GM18507 (cell line): ENCODE measurements around the gene CCDC63.

ENCODE experiments used
- DNase-seq: peaks from one replicate; pipeline ENCODE4 v3.0.0; 2011; ENCODE audit warnings: low read depth; ENCODE audit not compliant: insufficient read length; ENCODE audit errors: extremely low spot score
- FAIRE-seq: peaks from 2 replicates; lab custom pipeline; 2011; peaks lifted over from hg19 to GRCh38; lab: Jason Lieb, UNC

Gene CCDC63

DNA sequence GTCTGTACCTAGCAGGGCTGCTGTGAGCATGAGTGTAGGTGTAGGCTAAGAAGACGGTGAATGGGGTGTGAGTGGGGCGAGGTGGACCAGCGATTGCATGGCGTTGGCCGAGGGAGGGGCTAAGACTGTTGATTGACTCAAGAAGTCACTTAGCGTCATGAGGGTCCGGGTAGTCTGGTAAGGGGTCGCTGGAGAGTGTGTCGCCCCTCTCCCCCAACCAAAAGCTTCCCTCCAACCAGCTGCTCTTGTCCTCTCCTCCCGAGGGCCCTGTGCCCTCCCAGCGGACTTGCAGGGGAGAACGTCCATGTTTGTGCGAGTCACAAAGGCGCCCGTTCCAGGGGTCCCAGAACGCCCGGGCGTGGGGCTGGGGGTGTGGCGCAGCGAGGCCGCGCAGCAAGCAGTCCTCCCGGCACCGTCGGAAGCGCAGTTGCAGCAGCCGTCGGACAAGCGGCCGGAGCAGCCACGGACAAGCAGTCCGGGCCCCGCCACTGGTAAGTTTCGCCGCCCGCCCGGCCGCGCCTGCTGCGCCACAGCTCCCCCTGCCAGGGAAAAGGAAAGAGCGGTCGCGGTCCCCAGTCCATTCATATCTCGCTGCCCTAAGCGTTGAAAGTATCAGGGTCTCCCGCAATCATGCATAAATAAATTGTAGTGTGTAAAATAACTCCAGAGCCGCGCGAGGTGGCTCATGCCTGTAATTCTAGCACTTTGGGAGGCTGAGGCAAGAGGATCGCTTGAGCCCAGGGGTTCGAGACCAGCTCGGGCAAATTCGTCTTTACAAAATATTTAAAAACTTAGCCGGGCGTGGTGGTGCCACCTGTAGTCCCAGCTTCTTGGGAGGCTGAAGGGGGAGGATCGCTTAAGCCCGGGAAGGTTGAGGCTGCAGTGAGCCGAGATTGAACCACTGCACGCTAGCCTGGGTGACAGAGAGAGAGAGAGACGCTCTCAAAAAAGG is at the start of gene CCDC63:
Gene CCDC63, plus strand, starts transcription at position 373 of the 952 bp plus-strand sequence. CDS start 5,968 bp downstream, outside the sequence.
- peak; percentile 25 for DNase-seq
- FAIRE-seq = no peak

DNA sequence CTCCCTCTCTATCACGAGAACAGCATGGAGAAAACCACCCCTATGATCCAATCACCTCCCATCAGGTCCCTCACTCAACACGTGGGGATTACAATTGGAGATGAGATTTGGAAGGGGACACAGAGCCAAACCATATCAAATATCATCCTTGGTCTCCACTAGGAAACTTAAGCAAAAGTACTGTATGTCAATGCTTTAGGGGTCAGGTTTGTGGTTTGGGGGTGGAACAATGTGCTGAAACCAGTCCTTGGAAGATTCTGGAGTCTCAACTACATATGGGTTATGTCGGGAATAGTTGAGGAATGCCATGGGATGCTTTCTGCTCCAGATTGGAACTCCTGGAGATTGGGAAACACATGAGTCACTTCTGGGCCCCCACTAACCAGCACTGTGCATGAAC is 48.3 kb upstream of the CCDC63 start:
- DNase-seq (no peak), FAIRE-seq (no peak)

DNA sequence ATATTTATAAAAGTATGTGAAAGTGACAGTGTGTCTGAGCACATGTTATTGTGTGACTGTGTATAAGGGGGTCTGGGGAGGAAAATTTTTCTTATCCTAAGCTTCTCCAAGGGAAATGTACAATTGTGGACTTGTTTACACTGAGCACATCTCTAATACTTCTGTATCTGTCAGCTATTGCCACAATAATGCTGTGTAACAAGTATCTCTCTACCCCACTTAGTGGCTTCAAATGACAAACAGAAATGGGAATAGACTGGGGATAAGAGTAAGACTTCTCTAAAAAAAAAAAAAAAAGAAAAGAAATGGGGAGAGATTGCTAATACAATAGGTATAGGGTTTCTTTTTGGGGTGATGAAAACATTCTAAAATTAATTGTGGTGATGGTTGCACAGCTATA is 44.3 kb upstream of the CCDC63 start:
- no peak for DNase-seq
- no peak for FAIRE-seq

DNA sequence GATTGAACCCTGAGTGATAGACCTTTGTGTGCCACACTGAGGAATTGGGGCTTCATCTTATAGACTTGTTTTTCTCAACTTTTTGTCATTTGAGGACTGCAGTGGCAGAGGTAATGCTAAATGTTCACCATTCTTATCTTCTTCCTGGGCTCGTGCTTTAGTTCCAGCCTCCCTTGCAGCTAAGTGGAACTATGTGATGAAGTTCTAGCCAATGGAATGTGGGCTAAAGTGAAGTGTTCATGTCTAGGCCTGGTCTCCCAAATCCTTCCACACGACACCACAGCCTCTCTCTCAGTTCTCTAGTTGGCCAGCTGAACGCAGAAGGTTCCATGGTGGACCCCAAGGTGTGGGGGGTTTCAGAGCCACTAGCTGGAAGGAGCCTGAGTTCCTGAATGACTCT is 42.4 kb upstream of the CCDC63 start:
- DNase-seq = no peak
- no peak for FAIRE-seq

DNA sequence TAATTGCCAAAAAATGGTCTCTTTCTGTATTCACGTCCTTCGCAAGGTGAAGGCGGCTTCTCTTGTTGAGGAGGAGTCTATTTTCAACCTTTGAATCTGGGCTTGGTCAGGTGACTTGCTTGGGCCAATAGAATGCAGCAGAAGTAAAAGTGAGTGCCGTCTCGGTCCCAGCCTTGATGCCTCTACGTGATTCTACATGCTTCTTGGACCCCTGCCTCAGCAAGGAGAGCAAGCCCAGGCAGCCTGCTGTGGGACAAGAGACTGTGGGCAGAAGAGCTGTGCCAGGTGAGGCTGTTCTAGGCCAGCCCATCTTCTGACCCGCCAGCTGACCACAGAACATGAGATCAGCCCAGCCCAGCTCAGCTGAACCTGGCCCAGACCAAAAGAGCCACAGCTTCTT is 39.1 kb upstream of the CCDC63 start:
- FAIRE-seq (no peak), DNase-seq (no peak)

DNA sequence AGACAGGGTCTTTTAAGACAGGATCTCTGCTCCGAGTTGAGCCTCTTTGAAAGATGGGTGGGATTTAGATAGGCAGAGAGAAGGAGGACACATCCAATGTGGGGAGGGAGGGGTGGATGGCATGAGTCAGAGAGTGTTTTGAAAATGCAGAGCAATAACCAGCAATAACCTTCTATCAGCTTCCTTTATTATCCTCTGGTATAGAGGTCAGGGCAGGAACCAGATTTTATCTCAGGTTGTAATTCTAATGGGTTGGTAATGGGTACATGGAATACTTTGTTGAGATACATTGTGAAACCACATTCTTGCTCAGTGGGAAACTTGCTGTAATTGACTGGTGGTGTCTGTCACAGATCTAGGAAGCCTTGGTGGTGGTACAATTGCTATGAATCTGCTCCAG is 37.6 kb upstream of the CCDC63 start:
- no peak for DNase-seq
- no peak for FAIRE-seq

DNA sequence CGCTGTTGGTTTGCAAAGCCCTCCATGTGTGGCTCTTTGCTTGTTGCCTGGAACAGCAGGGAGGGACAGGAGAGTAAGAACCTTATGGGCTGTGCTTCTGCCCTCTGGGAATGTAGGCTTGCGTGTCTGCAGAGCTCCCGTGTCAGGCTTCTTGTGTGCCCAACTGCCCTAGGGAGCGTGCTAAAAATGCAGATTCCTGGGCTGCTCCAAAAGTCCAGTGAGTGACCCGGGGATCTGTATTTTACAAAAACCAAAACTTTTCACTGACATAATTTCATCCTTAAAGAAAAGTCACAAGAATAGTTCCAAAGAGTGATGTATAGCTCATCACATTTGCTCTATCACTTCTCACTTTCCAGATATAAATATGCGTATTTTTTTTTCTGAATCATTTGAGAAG is 34.8 kb upstream of the CCDC63 start:
- FAIRE-seq (no peak), DNase-seq (no peak)

DNA sequence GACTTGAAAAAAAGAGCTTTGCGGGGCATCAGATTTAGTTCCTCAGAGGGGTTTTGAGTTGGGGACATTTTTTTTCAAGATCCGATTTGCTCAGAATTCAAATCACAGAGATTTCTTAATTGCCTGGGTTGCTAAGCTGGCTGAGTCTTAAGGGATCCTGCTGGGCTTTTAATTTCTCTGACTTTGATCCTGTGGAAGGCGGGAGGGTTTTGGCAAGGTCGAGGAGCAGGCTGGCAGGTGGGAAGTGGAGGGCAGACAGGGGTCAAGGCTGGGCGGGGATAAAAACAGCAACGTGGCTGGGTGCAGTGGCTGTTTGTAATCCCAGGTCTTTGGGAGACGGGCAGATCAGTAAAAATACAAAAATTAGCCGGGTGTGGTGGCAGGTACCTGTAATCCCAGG is 33.5 kb upstream of the CCDC63 start:
- DNase-seq = no peak
- FAIRE-seq = no peak

DNA sequence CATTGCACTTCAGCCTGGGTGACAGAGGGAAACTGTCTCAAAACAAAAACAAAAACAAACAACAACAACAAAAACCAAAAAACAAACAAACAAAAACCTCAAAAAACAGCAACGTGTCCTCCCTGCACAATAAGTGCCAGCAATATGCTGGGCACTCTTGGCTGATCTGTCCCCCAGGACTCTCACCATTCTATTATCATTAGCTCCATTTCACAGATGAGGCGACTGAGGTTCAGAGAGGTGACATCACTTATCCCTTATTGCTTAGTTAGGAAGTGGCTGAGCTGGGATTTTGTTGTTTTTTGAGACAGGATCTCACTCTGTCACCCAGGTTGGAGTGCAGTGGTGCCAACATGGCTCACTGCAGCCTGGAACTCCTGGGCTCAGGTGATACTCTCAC is 33.0 kb upstream of the CCDC63 start:
- DNase-seq (no peak), FAIRE-seq (no peak)

DNA sequence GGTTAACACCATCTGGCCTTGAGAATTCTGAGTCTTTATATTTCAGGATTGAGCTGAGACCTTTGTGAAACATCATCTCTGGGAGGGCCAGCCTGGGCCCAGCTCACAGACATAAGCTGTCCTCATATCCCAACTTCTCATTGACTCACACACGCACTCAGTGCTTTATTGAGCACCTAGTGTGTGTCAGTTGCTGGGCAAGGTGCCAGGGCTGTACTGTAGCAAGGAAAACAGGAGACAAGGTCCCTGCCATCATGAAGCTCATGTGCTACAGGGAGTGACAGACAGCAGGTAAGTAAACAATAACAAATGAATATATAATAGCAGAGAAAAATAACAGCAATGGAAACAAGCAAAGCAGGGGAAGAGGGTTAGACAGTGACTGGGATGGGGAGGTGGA is 30.5 kb upstream of the CCDC63 start:
- no peak for FAIRE-seq
- no peak for DNase-seq

DNA sequence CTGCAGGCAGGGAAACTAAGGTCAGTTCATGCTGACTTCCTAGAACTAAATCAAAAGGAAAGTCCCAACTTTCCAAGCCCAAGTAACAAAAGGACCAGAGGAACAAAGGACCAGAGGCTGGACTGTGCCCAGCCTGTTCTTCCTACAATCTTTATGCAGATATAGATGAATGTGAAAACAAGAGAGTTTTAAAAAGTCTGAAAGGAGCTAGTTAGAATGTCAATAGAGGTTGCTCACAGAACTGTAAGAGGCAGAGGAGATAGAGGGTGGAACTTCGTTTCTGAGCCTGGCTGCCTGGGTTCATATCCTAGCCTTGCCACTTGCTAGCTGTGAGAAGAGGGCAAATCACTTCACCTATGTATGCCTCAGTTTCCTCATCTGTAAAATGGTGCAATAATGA is 30.0 kb upstream of the CCDC63 start:
- no peak for FAIRE-seq
- DNase-seq = no peak

DNA sequence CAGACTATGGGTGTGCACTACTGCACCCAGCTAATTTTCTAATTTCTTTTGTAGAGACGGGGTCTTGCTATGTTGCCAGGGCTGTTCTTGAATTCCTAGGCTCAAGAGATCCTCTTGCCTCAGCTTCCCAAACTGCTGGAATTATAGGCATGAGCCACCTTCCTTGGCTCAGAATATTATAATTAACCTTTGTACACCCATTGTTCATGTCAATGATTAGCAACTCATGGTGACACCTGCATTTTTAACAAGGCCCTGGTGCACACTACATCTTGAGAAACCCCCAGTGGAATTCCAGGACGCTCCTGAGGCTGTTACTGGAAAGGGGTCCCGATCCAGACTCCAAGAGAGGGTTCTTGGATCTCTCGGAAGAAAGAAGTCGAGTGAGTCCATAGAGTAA is 28.3 kb upstream of the CCDC63 start:
- FAIRE-seq (no peak), DNase-seq (no peak)

DNA sequence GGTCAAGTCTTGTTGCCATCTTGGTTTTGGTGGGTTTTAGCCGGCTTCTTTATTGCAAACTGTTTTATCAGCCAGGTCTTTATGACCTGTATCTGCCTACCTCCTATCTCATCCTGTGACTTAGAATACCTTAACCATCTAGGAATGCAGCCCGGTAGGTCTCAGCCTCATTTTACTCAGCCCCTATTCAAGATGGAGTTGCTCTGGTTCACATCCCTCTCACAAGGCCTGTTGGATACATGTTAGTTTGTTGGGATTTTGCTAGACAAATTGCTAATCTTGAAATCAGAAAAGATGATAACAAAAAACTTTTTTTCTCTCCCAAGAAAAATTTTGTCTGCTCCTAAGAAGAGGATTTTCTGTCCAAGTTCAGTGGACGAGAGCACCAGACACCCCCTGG is 27.6 kb upstream of the CCDC63 start:
- no peak for FAIRE-seq

DNA sequence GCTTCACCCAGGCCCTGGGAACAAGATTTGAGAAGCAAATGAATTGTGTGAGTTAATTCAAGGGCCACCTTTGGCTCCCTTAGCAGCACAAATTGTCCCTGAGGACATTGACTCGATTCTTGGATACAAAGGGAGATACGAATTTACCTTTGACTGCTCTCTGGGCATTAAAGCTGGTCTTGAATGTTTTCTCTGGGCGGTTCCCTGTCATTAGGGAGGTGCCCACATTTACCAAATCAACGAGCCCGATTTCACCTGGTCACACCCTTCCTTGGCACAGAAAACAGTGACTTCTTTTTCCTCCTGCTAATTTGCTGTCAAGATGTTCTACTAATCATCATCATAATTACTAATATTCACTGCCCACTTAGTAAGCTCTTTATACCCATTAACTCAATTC is 27.1 kb upstream of the CCDC63 start:
- DNase-seq = no peak
- FAIRE-seq = no peak

More for the DNA sequence above, 27.6 kb upstream of the CCDC63 start:
- no peak for DNase-seq

DNA sequence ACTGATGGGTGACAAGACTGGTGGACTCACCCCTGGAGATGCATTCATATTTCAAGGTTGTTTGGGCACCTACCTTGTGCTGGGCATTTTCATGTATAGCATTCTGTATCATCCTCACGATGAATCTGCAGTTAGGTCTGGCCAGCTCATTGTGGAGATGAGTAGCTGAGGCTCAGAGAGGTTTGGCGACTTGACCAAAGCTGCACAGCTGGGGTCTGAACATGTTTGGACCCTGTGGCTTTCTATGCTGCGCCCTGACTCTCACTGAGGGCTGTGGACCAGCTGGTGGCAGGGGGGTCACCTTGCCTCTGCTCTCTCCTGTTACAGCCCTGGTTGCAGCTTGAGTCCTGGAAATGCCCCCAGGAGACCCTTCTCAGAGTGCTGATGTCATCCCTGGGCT is 24.9 kb upstream of the CCDC63 start:
- DNase-seq = no peak

DNA sequence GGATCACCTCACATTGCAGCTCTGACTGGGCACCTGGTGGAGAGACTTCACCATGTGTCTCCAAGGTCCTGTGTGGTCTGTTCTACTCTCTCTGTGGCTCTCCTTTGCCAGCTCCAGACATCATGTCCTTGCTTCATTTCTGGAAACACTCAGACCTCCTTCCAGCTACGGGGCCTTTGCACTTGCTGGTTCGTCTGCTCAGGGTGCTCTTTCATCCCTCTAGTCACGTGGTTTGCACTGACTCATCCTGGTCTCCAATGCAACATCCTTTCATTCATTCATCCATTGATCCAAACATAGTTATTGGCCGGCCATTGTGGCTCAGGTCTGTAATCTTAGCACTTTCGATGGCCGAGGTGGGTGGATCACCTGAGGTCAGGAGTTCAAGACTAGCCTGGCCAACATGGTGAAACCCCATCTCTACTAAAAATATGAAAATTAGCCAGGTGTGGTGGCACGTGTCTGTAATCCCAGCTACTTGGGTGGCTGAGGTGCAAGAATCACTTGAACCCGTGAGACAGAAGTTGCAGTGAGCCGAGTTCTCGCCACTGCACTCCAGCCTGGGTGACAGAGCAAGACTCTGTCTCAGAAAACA is 23.9 kb upstream of the CCDC63 start:
- FAIRE-seq = no peak

More for the DNA sequence above, 24.9 kb upstream of the CCDC63 start:
- no peak for FAIRE-seq

DNA sequence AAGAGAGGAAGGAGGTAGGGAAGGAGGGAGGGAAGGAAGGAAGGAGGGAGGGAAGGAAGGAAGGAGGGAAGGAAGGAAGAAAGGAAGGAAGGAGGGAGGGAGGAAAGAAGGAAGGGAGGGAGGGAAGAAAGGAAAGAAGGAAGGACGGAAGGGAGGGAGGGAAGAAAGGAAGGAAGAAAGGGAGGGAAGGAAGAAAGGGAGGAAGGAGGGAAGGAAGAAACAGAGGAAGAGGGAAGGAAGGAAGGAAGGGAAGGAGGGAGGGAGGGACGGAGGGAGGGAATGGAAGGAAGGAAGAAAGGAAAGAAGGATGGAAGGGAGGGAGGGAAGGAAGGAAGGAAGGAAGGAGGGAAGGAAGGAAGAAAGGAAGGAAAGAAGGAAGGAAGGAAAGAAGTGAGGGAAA is 22.4 kb upstream of the CCDC63 start:
- no peak for FAIRE-seq
- no peak for DNase-seq

More for the DNA sequence above, 23.9 kb upstream of the CCDC63 start:
- DNase-seq = no peak

DNA sequence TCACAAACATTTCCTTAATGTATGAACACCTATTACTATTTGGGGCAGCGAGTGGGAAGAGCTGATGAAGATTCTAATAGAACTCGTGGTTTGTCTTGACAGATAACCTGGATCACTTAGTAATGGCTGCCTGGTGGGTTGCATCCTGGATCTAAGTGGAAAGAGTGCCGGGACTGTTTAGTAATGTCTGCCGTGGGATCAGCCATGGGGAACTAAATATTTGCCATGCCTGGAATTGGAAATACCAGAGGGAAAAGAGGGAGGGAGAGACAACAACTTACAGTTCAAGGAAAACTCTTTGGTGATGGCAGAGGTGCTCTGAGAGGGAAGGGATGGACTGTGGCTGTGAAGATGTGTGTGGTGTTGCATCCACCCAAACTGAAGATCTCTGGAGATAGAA is 21.3 kb upstream of the CCDC63 start:
- FAIRE-seq = no peak
- no peak for DNase-seq

DNA sequence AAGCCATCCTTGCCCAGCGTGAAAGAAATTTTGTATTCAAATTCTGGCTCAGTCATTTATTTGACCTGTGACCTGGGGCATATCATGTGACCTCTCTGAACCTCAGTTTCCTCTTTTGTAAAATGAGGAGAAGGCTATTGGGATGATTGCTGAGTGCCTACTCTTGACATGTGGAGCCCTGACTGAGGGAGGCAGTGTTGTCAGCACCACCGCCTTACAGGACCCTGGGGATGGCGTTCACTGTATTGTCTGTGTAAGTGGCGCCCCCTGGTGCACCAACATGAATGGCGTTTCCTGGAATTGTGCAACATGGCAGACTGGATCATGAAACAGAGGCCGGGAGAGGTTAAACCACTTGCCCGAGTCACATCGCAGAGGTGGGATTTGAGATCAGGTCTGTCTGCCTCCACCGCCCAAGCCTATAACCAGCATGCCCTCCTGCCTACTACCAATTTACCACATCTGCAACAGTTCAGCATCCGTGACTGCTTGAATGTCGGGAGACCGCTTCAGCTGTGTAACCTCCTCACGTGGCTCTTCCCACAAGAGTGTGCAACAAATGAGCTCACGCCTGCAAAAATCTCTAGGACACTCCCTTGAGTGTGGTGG is 20.1 kb upstream of the CCDC63 start:
- DNase-seq = peak; percentile 70
- FAIRE-seq = peak; percentile 99

DNA sequence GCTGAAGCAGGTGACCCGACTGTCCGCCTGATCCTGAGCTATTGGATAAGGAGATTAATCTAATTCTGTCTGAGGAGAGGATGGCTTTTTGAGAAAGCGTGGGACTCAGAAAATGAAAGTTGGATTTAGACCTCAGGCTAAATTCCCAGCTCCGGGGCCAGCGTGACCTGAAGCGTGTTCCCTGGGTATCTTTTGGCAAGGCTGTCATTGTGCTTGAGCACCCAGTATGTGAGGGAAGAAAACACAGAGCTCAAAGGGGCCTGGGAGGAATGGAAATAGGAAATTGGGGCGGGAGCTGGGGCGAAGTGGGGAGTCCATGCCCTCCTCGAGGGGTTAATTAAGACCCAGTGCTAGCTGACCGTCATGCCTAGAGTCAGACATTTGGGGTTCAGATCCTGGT is 17.5 kb upstream of the CCDC63 start:
- no peak for FAIRE-seq
- DNase-seq = no peak

DNA sequence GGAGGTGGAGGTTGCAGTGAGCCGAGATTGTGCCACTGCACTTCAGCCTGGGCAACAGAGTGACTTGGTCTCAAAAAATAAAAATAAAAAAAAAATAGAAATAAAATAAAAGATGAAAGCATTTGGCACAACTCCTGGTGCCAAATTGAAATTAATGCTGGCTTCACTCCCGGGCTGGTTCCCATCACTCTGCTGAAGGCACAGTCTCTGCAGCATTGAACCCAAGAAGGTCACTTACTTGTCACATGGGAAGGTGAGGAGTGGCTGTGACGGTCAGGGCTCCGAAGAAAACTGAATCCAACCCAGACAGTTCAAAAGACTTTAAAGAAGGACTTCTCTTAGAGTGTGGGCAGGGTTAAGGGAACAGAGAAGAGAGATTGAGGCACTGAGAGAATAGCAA is 10.5 kb upstream of the CCDC63 start:
- FAIRE-seq = no peak
- no peak for DNase-seq
